Amygdala (tissue), 56 donors: ENCODE measurements around the gene SMIM28.

Source experiments
- DNase-seq, 56 donors: peaks; one replicate each; lab custom pipeline; 2025; lab: John Stamatoyannopoulos, UW

SMIM28 gene

GRCh38 chr6:138372711-138373463 is 4.8 kb upstream of the SMIM28 start:
- no peak for DNase-seq

DNA sequence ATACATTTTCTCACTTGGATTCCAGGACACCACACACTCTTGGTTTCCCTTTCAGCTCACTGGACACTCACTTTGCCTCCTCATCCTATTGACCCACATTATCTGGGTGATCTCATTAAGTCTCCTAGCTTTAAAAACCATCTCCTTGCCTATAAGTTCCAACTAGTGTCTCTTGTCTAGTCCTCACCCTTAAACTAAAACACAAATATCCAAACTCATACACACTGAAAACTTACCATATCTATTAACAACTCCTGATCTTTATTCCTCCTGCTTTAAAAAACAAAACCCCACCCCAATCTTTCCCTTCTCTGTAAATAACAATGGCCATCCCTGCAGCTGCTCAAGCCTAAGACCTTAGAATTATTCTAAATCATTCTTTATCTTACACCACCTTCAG is 3.5 kb upstream of the SMIM28 start:
- no peak for DNase-seq

DNA sequence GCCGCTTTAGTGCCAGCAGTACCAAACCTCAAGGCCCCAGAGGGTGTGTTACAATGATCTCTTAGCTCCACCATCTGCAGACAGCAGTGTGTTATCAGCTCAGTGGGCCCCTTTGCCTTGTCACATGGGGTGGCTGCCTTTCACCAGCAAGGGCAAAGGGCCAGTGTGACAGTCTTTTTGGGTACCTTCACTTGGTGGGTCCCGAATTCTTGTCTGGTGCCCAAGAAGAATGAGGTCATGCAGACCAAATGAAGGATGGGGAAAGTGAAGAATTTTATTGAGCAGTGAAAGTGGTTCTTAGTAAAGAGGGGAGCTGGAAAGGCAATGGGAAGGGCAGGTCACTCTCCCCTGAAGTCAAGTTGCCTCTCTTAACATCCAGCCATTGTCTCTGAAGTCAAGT is 2.9 kb upstream of the SMIM28 start:
- DNase-seq = no peak

GRCh38 chr6:138377042-138377441 is 663 bp upstream of the SMIM28 start:
- DNase-seq = no peak

- no peak for DNase-seq
Measured at GRCh38 chr6:138378463-138378862, 758 bp downstream of the SMIM28 start.

GRCh38 chr6:138382498-138383265 is 5.0 kb downstream of the SMIM28 start:
- no peak for DNase-seq

GRCh38 chr6:138383776-138384175 is 6.1 kb downstream of the SMIM28 start:
- DNase-seq = no peak

DNA sequence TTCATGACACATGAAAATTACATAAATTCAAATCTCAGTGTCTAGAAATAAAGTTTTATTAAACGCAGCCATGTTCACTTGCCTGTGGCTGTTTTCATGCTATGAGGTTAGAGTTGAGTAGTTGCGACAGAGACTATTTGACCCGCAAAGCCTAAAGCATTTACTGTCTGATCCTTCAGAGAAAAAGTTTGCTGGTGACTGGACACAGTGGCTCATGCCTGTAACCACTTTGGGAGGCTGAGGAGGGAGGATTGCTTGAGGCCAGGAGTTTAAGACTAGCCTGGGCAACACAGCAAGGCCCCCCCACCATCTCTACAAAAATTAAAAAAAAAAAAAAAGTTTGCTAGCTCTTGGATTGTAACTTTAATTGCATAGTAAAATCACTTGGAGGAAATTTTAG is 9.2 kb downstream of the SMIM28 start:
- no peak for DNase-seq

DNA sequence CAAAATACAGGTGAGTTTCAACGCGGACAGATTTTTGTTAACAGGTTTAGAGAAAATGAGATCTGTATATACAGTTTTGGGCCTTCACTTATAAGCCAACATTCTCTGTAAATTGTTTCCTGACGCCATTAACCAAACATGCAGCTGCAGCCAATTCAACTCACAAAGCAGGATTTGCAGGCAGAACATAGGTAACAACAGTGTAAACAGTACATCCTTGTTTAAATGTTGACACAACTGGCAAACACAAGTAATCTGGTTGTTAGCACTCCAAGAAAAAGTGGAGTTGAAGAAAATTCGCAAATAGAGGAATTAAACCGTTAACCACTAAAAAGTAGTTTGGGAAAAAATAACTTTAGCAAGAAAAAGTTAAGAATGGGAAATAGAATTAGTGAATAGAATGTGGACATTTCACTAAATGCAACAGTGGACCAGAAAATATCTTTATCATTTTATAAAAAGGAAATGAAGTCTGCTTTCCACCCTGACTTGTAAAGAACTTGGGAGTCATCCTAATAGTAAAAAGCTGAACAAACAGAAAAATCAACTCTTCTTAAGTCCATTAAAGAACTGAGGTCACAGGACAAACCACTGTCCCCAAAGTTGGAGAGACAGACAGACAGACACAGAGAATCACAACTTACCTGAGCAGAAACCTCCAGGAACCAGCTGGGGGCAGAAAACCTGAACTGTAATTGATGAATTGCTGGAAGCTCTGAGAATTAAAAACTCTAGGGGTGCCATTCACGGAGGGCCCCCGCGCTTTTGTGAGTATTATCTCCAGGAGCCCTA is 10.1 kb downstream of the SMIM28 start:
- DNase-seq = no peak

GRCh38 chr6:138389551-138389950 is 11.8 kb downstream of the SMIM28 start:
- no peak for DNase-seq

DNA sequence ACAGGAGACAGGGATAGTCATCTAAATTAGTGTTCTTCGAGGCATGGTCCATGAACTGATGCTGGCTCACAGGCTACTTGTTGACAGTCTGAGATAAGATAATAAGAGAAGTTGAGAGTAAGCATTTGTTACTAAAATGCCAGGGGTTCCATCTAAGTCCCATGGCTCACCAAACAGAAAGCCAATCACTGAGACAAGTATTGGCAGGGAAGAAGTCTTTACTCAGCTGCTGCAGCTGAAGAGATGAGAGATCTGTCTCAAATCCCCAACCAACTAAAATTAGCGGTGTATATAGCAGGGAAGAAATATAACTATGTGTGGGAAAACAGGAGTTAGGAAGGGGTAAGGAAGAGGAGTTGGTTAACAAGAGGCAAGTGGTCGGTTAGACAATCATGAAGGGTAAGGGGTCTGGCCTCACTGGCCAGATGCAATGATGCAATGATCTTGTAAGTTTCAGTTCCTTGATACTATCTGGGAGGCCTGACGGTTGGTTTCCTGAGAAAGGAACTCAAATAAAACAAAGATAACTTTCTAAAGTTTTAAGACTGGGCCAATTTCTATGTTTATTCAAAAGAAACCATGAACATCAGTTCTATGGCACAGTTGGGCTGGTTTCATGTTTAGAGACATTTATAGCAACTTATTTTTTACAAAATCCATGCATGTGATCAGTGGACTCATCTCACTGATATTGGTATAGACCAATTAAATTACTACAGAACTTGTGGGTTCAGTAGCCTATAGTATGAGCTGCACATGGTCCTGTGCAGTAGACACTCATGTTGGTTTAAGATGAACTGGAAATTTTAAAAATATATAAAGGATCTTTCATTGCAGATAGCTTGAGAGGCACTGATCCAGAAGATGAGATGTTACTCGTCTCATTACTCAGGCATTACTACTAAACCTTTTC is 16.4 kb downstream of the SMIM28 start:
- DNase-seq = no peak

DNA sequence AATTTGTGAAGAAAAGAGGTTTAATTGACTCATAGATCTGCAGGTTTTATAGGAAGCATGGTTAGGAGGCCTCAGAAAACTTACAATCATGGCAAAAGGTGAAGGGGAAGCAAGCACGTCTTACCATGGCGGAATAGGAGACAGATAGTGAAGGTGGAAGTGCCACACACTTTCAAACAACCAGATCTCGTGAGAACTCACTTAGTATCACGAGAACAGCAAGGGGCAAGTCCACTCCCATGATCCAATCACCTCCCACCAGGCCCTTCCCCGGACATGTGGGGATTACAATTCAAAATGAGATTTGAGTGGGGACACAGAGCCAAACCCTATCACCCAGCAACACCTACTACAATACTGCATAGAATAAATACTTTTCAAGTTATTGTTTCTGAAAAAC is 19.0 kb downstream of the SMIM28 start:
- DNase-seq = no peak

DNA sequence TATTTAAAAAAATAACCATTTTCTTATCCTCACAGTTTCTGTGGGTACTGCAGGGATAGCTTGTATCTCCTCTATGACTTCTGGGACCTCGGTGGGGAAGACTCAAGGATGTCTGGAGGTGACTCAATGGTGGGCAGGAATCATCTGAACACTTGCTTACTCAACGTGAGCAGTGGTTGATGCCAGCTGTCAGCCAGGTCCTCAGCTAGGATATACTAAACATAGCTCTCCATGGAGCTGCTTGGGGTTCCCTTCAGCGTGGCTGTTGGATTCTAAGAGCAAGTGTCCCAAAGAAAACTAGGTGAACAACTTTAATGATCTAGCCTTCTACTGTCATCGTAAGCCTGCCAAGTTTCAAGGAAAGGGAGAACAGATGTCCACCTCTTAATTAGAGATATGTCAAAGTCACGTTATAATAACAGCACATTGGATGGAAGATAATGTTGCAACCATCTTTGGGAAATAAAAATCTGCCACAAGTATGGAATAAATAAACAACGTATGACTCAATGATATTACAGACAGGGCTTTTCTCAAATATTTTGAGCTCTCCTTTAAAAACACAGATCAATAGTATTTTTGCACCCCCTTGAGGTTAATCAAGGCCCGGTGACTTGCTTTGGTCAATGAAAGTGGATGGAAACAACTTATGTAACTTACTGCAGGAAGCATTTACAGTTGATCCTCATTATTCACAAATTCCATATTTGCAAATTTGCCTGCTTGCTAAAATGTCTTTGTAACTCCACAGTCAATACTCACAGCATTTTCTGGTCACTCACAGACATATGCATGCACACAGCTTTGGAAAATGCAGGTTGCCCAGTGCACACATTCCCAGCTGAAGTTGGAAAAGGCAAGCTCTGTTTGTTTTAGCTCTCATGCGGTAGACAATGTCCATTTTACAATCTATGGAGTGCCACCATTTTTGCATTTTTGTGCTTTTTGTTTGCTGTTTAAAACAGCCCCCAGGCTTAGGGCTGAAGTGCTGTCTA is 19.7 kb downstream of the SMIM28 start:
- no peak for DNase-seq

DNA sequence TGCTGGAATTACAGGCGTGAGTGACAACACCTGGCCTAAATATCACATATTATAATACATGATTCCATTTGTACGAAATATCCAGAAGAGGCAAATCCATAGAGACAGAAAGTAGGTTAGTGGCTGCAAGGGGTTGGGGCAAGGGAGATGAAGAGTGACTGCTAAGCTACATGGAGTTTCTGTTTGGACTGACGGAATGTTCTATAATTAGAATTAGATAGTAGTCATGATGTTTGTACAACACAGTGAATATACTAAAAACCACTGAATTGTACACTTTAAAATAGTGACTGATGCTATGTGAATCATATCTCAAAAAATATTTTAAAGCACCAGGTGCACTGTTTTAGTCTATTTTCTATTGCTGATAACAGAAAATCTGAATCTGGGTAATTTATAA is 22.6 kb downstream of the SMIM28 start:
- DNase-seq = no peak

- no peak for DNase-seq
Measured at GRCh38 chr6:138401960-138402837, 24.5 kb downstream of the SMIM28 start.

DNA sequence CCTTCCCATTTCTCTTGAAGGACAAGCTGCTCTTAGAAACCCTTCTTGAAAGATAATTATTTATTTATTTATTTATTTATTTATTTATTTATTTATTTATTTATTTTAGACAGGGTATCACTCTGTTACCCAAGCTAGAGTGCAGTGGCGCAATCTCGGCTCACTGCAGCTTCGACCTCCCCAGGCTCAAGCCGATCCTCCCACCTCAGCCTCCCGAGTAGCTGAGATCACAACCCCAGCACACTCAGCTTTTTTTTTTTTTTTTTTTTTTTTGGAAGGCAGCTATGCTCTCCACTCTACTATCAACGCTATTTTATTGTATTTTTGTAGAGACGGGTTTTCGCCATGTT is 25.1 kb downstream of the SMIM28 start:
- no peak for DNase-seq

DNA sequence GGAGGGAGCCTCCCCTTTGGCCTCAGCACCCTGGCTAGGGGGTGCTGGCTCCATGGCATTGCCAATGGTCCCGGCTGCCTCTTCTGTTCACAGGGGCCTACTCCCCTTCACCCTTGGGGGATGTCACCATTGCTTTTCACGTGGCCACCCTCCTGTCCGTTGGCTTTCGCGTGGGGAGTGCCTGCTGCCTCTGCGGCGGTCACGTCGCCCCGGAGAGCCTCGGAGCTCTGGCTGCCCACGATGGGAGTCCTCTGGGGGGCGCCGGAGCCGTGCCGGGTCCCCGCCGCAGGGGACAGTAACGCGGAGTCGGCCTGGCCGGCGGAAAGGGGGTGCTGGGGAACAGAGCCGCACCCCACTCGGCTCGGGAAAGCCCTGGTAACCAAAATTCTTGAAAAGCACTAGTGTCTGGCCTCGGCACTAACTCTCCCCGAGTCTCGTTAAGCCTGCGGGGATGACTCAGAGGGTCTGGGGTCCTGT is 25.7 kb downstream of the SMIM28 start:
- DNase-seq = peak in 14 of 56 donors; percentile 6 to 44 (median 12)
